ENCODE results near the gene RNASE8.

DNA sequence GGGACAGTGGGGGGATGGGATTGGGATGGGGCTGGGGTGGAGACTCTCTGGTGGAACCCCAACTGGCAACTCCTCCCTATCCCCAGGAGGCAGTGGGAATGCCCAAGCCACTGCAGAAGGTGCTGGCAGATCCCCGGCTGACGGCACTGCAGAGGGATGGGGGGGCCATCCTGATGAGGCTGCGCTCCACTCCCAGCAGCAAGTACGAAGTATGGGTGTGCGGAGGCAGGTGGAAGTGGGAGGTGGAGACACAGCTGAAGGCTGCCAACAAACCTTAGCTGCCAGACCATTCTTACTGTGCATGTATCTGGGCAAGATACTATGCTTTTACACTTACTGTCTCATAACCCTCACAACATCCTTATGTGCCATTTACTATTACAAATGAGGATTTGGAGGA, 20.7 kb downstream of the RNASE8 start:
- TF ChIP-seq, protein P1, sequence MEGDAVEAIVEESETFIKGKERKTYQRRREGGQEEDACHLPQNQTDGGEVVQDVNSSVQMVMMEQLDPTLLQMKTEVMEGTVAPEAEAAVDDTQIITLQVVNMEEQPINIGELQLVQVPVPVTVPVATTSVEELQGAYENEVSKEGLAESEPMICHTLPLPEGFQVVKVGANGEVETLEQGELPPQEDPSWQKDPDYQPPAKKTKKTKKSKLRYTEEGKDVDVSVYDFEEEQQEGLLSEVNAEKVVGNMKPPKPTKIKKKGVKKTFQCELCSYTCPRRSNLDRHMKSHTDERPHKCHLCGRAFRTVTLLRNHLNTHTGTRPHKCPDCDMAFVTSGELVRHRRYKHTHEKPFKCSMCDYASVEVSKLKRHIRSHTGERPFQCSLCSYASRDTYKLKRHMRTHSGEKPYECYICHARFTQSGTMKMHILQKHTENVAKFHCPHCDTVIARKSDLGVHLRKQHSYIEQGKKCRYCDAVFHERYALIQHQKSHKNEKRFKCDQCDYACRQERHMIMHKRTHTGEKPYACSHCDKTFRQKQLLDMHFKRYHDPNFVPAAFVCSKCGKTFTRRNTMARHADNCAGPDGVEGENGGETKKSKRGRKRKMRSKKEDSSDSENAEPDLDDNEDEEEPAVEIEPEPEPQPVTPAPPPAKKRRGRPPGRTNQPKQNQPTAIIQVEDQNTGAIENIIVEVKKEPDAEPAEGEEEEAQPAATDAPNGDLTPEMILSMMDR (IDR thresholded peaks at IDR 0.05), result no peak
- TF ChIP-seq EZH2phosphoT487 (IDR thresholded peaks at IDR 0.05), result no peak

All from neural progenitor cell (in vitro differentiated cells).